Measurements from ENCODE around the gene FAM89B.

DNA sequence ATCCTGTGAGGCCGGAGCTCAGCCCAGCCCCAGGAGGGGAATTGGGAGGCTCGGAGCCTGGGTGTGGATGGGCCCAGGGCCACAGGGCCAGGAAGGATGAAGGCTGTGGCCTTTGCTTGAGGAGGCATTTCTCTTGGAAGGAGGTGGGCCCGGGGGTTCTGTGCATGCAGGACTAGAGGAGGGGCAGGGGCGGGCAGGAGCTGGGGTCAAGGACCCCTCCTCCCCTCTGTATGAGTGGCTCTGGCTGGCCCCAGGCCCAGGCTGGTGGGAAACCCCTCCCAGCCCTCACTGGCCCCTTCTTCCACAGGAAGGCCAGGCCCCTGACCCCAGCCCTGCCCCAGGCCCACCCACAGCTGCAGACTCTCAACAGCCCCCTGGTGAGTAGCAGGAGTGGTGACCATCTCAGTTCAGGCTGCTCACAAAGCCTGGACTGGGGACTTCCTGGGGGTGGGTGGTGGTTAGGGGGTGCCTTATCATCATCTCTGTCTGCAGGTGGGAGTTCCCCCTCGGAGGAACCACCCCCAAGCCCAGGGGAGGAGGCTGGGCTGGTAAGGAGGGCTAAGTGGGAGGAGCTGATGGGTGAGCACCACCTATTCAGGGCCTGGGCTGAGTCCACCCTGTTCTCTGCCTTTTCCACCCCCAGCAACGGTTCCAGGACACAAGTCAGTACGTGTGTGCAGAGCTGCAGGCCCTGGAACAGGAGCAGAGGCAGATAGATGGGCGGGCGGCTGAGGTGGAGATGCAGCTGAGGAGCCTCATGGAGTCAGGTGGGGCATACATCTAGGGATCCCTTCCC, 17.3 kb downstream of the FAM89B start:
- TF ChIP-seq, protein P1, sequence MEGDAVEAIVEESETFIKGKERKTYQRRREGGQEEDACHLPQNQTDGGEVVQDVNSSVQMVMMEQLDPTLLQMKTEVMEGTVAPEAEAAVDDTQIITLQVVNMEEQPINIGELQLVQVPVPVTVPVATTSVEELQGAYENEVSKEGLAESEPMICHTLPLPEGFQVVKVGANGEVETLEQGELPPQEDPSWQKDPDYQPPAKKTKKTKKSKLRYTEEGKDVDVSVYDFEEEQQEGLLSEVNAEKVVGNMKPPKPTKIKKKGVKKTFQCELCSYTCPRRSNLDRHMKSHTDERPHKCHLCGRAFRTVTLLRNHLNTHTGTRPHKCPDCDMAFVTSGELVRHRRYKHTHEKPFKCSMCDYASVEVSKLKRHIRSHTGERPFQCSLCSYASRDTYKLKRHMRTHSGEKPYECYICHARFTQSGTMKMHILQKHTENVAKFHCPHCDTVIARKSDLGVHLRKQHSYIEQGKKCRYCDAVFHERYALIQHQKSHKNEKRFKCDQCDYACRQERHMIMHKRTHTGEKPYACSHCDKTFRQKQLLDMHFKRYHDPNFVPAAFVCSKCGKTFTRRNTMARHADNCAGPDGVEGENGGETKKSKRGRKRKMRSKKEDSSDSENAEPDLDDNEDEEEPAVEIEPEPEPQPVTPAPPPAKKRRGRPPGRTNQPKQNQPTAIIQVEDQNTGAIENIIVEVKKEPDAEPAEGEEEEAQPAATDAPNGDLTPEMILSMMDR (IDR thresholded peaks at IDR 0.05): no peak
- no peak for TF ChIP-seq POLR2A (IDR thresholded peaks at IDR 0.05)
